Stimulated activated CD4-positive, alpha-beta T cell treated with anti-CD3 and anti-CD28 coated beads, Interleukin-2, amount 100 ng/mL, for 24 hours (primary cell): ENCODE results near the gene DNAH6.

Experiments used
- DNase-seq, 2 donors: peaks; one replicate each; pipeline ENCODE4 v3.0.0-alpha.2; 2020

The DNAH6 gene

DNA sequence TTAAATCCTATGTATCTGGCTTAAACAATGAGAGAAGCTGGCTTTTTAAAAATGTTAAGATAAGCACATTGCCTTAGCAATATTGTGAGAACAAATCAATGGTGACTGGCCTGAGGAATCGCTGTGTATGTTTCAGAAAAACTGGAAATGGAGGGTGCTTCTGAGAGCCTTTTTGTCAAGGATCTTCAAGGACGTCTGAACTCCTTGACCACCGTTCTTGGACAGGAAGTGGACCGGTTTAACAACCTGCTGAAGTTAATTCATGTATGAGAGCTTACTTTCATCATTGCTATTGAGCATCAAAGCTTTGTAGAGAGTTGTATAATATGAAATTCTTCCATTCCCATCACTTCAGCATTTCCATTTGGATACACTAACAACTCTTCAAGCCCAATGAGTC is 292.0 kb downstream of the DNAH6 start:
- DNase-seq, result no peak

DNA sequence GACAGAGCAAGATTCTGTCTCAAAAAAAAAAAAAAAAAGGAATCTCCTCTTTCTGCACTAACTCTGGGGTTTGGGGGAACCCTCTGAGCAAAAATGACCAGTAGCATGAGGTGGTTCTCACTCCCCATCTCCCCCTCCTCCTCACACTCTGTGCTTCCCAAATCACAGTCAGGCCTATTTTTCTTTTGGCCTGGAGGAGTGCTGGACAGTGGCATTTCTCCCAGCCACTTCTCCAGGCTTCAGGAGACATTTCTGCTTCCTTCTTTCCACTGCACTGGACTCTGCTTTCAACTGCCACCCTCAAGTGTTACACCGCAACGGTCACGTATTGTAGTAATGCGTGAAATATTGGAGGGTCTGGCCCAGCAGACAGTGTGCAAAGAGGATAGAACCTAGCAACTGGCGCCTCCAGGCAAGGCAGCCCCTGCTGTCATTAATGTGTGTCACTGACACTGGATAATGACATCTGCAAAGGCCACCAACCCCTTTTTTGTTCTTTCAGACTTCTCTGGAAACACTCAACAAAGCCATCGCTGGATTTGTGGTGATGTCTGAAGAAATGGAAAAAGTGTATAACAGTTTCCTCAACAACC is 295.6 kb downstream of the DNAH6 start:
- DNase-seq, result no peak

DNA sequence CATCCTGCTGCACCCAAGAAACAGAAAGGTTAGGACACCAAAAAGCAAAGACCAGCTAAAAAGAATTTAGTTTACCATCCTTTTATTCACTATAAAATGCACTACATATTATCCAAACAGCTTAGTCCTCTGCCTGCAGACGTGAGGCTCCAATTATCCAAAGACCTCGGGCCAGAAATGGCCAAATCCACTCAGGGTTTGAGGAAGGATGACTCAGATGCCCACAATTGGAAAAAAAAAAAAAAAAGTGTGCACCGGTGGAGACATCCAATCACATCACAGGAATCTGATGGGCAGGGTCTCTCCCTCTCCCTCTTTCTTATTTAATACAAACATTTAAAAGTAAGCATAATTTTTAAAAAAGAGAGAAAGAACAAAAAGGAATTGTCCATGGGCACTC is 298.8 kb downstream of the DNAH6 start:
- no peak for DNase-seq

DNA sequence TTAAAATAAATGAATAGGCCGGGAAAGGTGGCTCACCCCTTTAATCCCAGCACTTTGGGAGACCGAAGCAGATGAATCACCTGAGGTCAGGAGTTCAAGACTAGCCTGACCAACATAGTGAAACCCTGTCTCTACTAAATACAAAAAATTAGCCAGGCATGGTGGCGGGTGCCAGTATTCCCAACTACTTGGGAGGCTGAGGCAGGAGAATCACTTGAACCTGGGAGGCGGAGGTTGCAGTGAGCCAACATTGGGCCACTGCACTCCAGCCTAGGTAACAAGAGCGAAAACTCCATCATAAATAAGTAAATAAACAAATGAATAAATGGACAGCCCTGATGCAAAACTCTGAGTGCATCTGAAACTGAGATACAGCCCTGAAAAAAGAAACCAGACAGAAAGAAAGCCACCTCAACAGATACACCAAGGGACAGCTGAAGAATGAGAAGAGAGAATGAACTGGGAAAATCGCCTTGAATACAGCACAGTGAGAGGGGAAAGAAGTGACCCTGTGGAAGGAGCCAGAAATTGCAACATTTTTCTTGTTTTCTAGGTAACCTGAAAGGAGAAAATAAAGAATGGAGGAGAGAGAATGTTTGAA is 300.2 kb downstream of the DNAH6 start:
- DNase-seq, result no peak

DNA sequence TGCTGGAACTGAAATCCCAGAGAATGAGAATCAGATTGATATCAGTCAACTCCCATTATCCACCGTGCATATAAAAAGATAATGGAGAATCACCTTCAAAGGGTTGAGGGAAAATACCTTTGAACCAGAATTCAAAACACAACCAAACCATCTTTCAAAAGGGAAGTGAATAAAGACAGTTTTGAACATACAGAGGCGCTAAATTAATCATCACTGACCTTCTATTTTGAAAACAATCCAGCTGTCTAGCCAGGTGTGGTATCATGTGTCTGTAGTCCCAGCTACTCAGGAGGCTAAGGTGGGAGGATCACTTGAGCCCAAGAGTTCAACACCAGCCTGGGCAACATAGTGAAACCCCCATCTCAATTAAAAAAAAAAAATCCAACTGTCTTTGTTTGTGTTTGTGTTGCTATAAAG is 300.9 kb downstream of the DNAH6 start:
- no peak for DNase-seq

DNA sequence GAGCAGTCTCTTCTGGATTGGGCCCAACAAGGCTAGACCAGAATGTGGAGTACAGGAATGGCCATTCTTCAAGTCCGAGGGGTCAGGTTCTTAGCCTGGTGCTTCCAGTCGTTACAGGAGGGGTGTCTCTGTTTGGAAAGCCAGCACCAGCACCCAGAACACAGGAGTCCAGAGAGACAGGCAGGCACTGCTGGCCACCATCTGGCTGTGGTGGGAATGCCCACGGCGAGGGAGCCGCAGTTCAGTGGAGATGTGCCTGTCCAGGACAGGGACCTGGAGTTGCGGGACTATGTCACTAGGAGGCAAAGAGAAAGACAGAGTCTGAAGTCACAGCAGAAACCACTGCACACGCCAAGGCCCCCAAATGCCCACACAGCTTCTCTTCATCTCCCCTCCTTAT is 305.5 kb downstream of the DNAH6 start:
- no peak for DNase-seq

DNA sequence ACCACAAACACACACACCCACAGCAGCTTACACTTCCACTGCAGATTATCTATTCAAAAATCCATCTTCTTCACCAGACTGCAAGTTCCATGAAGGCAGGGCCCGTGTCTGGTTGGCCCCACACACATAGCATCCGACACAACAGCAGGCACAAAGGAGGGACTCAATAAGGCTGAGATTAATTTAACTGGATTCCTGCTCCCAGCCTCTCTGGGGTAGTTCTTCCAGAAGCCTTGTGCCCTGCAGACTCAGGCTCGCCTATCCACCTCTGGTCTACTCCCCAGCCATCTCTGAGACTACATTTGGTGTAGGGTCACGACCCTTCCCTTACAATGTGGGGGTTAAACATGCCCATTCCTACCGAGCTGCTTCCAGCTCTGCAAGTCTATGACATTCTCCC is 306.9 kb downstream of the DNAH6 start:
- DNase-seq, result no peak

DNA sequence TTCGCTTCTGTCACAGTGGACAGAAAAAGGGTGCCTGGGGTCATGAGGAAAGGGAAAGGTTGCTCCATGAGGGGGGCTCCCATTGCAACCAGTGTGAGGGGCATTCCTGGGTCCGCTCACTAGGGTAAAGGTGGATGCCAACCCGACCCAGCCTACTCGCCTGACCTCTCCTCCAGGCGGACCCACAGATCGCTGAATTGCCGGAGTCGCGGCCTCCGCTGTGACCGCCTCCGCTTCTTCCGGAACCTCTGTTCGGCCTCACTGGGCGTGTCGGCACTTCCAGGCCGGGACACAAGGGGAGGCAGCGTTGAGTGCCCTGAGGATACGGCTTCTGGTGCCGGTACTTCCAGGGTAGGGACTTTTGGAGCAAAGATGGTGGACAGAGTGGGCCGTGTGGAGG is 307.5 kb downstream of the DNAH6 start:
- DNase-seq, result no peak

DNA sequence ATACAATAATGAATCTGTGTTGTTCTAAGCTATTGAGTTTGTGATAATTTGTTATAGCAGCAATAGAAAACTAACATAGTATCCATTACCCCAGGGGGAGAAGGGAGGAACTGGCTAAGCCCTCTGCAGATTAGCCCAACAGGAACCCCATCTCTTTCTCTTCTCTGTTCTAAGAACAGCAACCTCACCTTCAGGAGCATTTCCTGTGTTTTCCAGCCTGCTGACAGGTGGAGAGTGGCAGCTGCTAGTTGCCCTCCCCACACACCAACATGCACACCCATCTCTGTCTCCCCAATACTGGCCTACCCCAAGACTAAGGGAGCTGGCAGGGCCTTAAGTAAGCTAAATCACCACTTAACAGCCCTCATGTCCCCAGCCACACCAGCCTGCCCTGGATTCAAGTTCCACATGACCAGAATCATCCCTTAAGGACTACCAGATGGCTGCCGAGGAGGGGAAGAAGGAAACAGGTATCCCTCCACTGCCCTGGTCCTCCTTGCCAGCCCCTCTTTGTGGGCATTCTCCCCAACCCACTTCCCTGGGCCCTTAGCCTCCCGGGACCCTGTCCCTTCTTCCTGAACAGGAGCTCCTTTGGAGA is 311.8 kb downstream of the DNAH6 start:
- no peak for DNase-seq

DNA sequence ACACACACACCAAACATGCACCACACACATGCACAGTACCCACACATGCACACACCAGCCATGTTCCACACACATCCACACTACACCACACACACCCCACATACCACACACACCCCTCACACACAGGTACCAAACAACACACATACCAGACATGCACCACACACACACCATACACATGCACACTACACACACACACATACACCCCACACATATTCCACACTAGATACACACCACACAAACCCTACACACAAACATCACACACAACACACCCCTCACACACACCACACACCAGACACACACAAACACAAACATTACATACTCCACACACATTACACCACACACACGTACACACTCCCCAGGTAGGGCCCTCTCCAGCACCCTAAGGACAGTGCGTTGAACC is 313.4 kb downstream of the DNAH6 start:
- DNase-seq, result no peak

DNA sequence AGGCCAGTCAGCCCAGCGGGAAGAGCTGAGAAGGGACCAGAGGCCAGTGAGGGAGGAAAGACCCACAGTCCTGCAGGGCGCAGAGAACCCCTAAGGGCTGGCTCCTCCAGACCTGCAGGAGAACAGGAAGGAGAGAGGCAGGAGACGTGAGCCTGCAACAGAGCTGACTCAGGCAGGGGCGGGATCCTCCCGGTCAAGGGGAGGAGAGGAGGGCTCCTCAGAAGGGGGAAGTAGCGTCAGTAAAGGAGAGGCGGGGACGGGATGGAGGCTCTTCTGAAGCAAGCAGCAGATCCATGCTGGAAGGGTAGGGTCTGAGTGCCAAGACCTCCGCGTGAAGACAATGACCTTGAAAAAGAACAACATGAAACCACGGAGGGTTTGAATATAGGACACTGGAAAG is 313.8 kb downstream of the DNAH6 start:
- no peak for DNase-seq

DNA sequence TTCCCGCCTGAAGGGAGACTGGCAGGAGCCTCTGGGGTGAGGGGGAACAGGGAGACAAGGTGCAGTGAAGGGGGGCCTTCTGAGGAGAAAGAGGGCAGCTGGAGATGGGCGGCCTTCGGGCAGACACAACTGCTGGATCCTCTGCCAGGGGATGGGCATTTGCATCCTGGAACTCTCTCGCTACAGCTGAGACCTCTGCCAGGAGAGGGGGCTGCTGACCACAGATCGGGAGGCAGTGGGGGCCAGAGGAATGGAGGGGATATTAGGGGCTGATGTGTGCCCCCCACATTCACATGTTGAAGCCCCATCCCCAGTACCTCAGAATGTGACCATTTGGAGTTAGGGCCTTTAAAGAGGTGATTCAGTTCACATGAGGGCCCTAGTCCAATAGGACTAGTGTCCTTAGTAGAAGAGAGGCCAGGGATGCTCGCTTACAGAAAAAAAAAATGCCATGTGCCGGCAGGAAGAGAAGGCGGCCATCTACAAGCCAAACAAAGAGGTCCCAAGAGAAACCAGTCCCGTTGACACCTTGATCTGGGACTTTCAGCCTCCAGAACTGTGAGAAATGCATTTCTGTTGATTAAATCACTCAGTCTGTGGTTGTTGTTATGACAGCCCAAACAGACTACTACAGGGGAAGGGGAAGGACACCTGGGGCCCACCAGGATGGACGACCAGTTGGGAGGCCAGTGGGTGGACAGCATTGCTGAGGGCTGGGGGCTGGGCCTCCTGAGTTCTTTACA is 314.6 kb downstream of the DNAH6 start:
- no peak for DNase-seq

DNA sequence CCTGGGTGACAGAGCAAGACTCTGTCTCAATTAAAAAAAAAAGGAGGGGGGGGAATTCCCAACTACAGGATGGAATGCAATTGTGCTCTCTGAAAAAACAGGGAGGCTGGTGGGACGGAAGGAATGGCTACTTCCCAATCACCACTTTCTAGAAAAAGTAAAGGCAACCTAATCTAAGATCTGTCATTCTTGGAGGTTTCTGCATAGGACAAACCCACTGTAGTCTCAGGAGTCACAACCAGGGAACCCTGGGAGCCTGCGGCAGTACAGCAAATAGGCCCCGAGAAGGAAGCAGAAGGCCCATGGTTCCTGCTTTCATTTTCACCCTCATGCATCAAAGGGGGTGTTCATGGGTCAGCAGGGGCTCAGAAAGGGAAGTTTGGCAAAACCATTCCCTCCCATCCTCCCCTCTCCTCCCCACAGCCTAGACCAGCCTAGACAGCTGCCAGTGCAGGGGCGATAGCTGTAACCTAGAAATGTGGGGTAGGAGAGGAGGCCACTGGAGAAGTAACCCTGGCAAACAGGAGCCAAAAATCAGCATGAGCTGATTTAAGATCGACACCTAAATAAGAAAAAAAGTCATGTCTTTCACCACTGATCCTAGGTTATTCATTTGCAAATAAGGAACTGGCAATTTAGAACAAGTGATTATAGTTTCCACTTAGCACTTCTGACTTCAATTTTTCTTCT is 316.6 kb downstream of the DNAH6 start:
- DNase-seq, result no peak

DNA sequence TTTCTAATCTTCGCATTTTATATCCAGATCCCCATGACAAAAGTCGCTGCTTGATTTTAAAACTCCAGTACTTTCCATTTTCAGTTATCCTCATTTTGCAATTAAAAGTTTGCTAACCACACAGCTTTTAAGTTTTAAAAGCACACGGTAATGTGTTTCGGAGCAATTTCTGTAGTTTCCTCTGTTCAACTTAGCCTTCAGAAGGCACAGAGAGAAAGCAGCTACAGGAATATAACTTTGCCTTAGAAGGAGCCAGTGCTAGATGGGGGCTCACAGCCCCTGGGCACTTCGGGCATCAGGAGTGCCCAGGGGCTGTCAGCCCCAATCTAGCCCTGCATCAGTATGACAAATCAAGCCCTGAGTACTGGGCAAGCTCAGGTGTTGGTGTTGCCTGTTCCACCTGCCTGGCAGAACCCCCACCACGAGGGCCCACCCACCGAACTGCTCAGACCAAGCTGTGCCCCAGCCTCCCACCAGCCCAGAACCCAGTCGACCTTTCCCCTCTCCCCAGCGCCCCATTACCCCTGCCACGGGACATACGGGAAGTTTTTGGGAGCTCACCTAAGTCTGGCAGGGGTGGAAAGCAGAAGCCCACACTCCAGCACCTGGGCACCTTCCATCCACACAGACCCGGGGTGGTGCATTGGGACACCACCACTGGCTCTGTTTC is 317.3 kb downstream of the DNAH6 start:
- no peak for DNase-seq

DNA sequence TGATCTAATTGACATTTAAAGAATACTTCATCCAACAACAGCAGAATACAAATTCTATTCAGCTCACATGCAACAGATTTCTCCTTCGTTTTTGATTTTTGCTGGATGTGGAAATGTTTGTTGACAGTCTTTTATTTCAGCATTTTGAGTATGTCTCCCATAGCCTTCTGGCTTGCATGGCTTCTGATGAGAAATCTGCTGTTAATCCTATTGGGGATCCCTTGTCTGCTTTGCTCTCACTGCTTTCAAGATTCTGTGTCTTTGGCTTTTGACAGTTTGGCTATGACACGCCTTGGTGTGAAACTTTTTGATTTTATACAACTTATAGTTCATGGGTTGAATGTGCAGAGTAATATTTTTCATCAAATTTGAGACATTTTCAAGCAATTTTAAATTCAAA is 319.9 kb downstream of the DNAH6 start:
- DNase-seq, result no peak

DNA sequence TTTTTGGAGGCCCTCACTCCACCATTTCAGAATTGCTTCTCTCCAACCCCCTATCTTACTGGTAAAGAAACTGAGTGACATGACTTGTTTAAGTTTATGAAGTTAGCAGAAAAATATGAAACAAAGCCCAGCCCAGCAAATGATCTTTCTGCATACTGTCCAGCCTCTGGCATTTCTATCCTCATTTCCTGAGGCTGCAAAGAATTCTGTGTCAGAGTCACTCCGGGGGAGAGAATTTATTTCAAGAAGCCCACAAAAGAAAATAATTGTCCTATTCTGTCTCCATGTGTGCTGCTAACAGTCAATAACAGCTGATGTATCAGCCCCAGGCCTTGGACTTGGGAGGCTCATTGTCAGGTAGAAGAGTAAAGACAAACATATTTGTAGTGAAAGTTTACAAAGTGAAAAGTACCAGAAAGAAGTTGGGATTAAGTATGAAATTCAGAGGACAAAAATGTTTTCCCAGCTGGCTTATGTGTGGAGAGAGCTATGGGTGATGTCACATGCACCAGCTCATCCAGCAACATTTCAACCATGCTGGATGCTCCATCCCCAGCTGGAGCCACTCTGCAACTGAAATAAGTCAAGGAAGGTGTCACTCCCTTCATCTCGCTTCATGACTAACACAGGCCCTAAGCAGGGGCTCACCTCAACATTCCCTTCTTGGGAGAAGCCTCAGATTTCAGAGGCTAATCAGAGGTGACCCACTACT is 322.3 kb downstream of the DNAH6 start:
- no peak for DNase-seq

DNA sequence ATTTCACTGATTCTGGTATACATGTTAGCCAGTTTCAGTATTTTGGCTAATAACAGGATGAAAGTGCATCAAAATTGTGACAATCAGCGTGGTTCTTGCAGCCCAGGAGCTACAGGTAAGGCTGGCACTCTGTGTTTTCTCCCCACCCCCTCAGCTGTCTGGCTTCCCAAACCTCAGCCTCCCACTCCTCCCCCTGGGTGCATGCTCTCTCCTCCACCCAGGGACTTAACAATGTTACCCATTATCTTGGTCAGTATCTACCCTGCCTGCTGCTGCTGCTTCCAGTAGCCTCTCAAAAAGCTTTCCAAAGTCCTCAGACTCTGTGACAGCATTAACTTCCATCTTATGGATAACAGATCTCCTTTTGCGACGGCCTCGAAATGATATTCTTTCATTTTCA is 323.6 kb downstream of the DNAH6 start:
- no peak for DNase-seq

DNA sequence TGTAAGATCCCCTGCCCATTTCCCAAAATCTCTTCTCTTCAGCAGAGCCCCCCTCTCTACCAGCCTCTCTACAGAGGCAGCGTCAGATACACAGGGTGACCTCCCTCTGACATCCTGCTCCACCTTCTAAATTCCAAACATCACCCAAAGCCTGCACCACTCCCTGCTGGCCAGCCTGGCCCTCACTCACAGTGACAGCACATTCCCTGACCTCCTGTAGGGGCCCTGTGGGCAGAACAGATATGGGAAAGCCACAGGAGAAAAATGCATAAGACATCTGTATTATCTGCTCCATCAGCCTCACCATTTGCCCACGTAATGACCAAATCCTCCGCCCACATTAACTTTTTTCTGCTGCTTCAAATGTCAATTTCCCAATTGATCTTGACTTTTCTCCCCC is 324.0 kb downstream of the DNAH6 start:
- DNase-seq, result no peak

DNA sequence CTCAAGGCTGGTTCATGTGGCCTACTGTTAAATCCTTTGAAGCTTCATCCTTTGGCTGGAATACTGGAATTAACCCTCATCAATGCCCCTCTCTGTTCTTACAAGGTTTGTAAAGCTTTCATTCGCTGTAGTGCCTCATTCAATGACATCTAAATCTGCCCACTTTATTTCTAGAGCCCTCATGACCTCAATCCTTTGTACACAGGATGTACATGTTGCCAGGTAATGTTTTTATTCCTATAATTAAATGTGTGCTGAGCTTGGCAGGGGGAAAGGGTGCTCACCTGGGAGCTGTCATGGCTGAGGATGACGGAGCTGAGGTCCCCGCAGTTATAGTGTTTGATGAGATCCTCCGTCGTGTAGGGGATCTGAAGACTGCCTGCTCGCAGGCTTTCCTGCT is 325.3 kb downstream of the DNAH6 start:
- DNase-seq, result no peak

DNA sequence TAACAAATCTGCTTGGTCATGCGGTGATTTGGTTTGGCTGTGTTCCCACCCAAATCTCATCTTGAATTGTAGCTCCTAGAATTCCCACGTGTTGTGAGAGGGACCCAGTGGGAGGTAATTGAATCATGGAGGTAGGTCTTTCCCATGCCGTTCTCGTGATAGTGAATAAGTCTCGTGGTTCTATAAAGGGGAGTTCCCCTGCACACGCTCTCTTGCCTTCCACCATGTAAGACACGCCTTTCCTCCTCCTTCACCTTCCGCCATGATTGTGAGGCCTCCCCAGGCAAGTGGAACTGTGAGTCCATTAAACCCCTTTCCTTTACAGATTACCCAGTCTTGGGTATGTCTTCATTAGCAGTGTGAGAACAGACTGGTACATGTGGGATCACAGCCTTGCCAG is 327.8 kb downstream of the DNAH6 start:
- no peak for DNase-seq

DNA sequence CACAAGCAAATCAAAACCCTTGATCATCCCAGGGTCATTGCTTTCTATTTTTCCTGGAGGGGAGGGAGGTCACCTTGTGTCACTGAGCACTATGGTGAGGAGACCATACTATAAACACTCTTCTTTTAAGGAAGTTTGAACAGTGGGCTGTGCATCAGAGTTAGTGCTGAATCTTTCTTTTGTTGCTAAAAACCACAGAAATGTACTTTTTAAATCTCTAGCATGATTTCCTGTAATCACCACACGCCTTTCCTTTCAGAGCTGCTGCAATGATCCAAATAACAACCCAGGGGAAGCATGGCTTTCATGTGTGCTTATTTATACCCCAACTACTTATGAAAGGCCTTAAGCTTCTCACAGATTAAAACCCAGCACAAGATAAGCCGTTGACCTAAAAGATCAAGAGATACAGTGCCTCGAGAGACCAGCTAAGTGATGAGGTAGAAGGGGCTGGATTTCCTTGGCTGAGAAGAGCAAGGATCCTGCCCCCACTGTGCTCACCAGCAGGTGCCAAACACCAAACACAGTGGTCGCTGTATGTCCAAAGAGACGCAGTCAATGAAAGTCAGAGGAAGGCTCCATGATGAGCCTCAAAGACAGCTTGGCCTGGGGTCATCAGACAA is 329.9 kb downstream of the DNAH6 start:
- no peak for DNase-seq

DNA sequence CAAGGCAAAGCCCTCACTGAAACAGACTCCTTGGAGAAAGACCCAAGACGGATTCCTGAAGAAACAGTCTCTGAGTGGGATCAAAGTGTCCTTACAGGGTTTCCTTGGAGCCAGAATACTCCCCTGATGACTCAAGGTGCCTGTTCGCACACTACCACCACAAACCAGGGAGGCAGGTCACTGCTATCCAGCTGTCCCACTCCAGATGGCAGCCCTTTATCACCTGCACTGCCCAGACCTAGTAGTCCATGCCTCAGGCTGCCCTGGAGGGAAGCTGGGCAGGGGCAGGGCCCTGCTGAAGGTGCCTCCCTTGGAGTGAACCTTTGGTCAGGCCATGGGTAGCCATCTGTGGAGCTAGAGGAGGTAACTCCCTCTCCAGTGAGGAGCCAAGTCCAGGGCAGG is 330.4 kb downstream of the DNAH6 start:
- DNase-seq, result no peak
